Thoracic aorta endothelial cell (primary cell): Measurements from ENCODE around the gene HOXB2. TPM values are rescaled to one million over a fixed set of nuclear protein-coding genes. Genes with fewer than 3 reads are reported as not detected.

Experiments used
- total RNA-seq: library from RNA; depleted of rRNA; stranded (reverse); fragments of >200 nt; gene quantifications from 2 replicates; pipeline ENCODE4 v1.2.3, GENCODE V29; 2012

Gene HOXB2
- total RNA-seq = 6.8 and 8.1 TPM in 2 replicates

GRCh38 chr17:48545022-48545375, at the start of gene HOXB2:
Gene HOXB2 (minus strand): TSS chr17:48545109. CDS start chr17:48544911, 198 bp downstream.

GRCh38 chr17:48593126-48593829, 48.4 kb upstream of the HOXB2 start, which contains the start of gene HOXB5:
Gene HOXB5 (minus strand): TSS chr17:48593779. CDS start chr17:48593682, 97 bp downstream.

GRCh38 chr17:48589831-48590606, 45.1 kb upstream of the HOXB2 start, which contains the start of gene HOXB3:
Gene HOXB3 (minus strand): TSS chr17:48590241. CDS start chr17:48552474, 37,767 bp downstream.

GRCh38 chr17:48577946-48578615, 33.2 kb upstream of the HOXB2 start, which contains the start of gene HOXB4:
Gene HOXB4 (minus strand): TSS chr17:48578350. CDS start chr17:48578319, 31 bp downstream.

GRCh38 chr17:48530887-48531272, 14.0 kb downstream of the HOXB2 start, which contains the start of gene HOXB1:
Gene HOXB1 (minus strand): TSS chr17:48531011. CDS start chr17:48530904, 107 bp downstream.

Other genes starting within 250 kb of the HOXB2 start
- 0.36 TPM in 1 of 2 replicates, not detected in the other for gene SKAP1, start 114.9 kb downstream of the HOXB2 start, total RNA-seq
- gene HOXB1, start 14.1 kb downstream of the HOXB2 start, total RNA-seq = not detected in 2 replicates
- 4.8 and 15.7 TPM in 2 replicates for gene HOXB4, start 33.2 kb upstream of the HOXB2 start, total RNA-seq
- 15.2 and 47.1 TPM in 2 replicates for gene HOXB3, start 45.1 kb upstream of the HOXB2 start, total RNA-seq
- gene HOXB5, start 48.7 kb upstream of the HOXB2 start, total RNA-seq = 0.13 and 1.5 TPM in 2 replicates
- gene HOXB6, start 59.9 kb upstream of the HOXB2 start, total RNA-seq = 2.5 and 34.7 TPM in 2 replicates
- 1.1 and 13.4 TPM in 2 replicates for gene HOXB7, start 65.9 kb upstream of the HOXB2 start, total RNA-seq
- 2.9 TPM in 1 of 2 replicates, not detected in the other for gene HOXB8, start 70.2 kb upstream of the HOXB2 start, total RNA-seq
- gene HOXB9, start 81.2 kb upstream of the HOXB2 start, total RNA-seq = 1.4 TPM in 1 of 2 replicates, not detected in the other
- not detected in 2 replicates for gene PRAC1, start 177.4 kb upstream of the HOXB2 start, total RNA-seq
- gene PRAC2, start 178.1 kb upstream of the HOXB2 start, total RNA-seq = not detected in 2 replicates
- gene HOXB13, start 183.6 kb upstream of the HOXB2 start, total RNA-seq = 0.07 TPM in 1 of 2 replicates, not detected in the other